ENCODE results near the gene TMEM252.

TMEM252 gene

GRCh38 chr9:68508547-68508946 is 32.1 kb downstream of the TMEM252 start:
- no peak for TF ChIP-seq CTCF (IDR thresholded peaks at IDR 0.05; ENCODE audit: insufficient read depth, low read depth, low read length, missing control alignments)
- no peak overlapping the region for H3K4me3 ChIP-seq (ENCODE audit: low read length)
- no peak for DNase-seq (ENCODE audit: low read depth)

- DNase-seq (ENCODE audit: low read depth) = no peak
- TF ChIP-seq CTCF (IDR thresholded peaks at IDR 0.05; ENCODE audit: insufficient read depth, low read depth, low read length, missing control alignments) = no peak
- no peak overlapping the region for H3K4me3 ChIP-seq (ENCODE audit: low read length)
Observed at GRCh38 chr9:68507806-68508145, 32.9 kb downstream of the TMEM252 start.

GRCh38 chr9:68507130-68507805 is 33.4 kb downstream of the TMEM252 start:
- peak; percentile 40 for DNase-seq (ENCODE audit: low read depth)
- TF ChIP-seq CTCF (IDR thresholded peaks at IDR 0.05; ENCODE audit: insufficient read depth, low read depth, low read length, missing control alignments) = peak; percentile 54
- H3K4me3 ChIP-seq (ENCODE audit: low read length) = no peak overlapping the region

- DNase-seq (ENCODE audit: low read depth) = no peak
- H3K4me3 ChIP-seq (ENCODE audit: low read length) = no peak overlapping the region
- no peak for TF ChIP-seq CTCF (IDR thresholded peaks at IDR 0.05; ENCODE audit: insufficient read depth, low read depth, low read length, missing control alignments)
Observed at GRCh38 chr9:68506551-68506950, 34.1 kb downstream of the TMEM252 start.

- no peak for TF ChIP-seq CTCF (IDR thresholded peaks at IDR 0.05; ENCODE audit: insufficient read depth, low read depth, low read length, missing control alignments)
- H3K4me3 ChIP-seq (ENCODE audit: low read length) = no peak overlapping the region
- DNase-seq (ENCODE audit: low read depth) = no peak
Observed at GRCh38 chr9:68505681-68506409, 34.8 kb downstream of the TMEM252 start.

GRCh38 chr9:68502279-68502678 is 38.4 kb downstream of the TMEM252 start:
- DNase-seq (ENCODE audit: low read depth) = no peak
- no peak for TF ChIP-seq CTCF (IDR thresholded peaks at IDR 0.05; ENCODE audit: insufficient read depth, low read depth, low read length, missing control alignments)

More at GRCh38 chr9:68502279-68502678, 38.4 kb downstream of the TMEM252 start:
- H3K4me3 ChIP-seq (ENCODE audit: low read length) = no peak overlapping the region

Measured in epithelial cell of esophagus (primary cell).